ENCODE results near the gene LRRFIP1.

DNA sequence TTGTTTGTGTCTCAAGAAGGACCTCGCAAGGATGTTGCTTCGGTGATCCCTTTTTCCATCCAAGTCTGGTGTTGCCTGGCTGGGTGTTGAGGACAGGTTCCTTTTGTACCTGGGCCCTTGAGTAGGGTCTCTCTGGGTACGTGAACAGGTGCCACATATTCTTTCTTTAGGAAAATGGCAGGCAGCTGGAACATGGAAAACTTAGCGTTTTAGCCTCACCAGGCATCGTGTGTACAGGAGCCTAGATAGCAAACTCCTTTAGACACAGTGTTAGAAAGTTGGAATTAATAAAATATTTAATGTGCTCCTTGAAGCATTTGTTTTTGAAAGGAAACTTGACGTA, 116.9 kb downstream of the LRRFIP1 start:
- TF ChIP-seq, protein P1, sequence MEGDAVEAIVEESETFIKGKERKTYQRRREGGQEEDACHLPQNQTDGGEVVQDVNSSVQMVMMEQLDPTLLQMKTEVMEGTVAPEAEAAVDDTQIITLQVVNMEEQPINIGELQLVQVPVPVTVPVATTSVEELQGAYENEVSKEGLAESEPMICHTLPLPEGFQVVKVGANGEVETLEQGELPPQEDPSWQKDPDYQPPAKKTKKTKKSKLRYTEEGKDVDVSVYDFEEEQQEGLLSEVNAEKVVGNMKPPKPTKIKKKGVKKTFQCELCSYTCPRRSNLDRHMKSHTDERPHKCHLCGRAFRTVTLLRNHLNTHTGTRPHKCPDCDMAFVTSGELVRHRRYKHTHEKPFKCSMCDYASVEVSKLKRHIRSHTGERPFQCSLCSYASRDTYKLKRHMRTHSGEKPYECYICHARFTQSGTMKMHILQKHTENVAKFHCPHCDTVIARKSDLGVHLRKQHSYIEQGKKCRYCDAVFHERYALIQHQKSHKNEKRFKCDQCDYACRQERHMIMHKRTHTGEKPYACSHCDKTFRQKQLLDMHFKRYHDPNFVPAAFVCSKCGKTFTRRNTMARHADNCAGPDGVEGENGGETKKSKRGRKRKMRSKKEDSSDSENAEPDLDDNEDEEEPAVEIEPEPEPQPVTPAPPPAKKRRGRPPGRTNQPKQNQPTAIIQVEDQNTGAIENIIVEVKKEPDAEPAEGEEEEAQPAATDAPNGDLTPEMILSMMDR (IDR thresholded peaks at IDR 0.05; ENCODE audit: low read depth, low read length, poor library complexity, severe bottlenecking) = no peak
- no peak for TF ChIP-seq EZH2phosphoT487 (IDR thresholded peaks at IDR 0.05; ENCODE audit: borderline replicate concordance, low read length)
